Fibroblast of skin of left quadriceps (primary cell): ENCODE results near the gene TSPYL2.

ENCODE experiments used
- DNase-seq, 2 experiments: peaks; one replicate each; pipeline ENCODE4 v3.0.0-alpha.2; 2013; ENCODE audit warnings: low read depth in 2 of 2

The TSPYL2 gene

GRCh38 chrX:53125506-53125905 is 43.3 kb downstream of the TSPYL2 start:
- DNase-seq = no peak

DNA sequence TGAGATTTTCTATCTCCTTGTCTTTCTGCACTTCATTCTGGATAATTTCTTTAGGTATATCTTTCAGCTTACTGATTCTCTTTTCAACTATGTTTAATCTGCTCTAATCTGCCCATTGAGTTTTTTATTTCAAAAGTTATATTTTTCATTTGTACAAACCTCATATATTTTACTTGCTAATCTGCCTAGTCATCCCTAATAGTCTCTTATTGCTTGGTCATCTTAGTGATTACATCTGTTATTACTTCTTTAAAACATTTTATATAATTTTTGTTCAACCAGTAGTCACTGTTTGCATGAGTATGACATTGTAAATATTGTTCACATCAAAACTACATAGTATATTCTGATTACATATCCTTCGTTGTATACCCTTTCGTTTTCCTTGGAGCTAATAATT is 44.2 kb downstream of the TSPYL2 start:
- DNase-seq = no peak

GRCh38 chrX:53128097-53128749 is 46.1 kb downstream of the TSPYL2 start:
- DNase-seq = no peak

GRCh38 chrX:53133400-53133799 is 51.2 kb downstream of the TSPYL2 start:
- DNase-seq = no peak

DNA sequence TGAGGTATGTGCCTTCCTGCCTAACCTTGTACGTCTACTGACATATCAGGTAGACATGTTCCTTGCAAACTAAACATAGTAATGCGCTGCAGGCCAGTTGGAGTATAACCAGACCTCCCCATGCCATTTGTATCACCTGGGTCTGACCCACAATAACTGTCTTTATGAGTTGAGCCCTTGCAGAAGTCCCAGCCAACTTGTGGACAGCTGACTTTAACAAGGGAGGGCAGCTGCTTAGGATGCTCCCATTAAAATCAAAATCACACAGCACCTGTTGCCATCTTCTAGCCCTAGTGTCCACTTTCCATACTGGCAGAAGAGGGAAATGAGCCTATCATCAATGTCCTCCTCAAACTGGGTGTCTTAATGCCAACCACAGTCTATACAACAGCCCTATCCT is 53.4 kb downstream of the TSPYL2 start:
- no peak for DNase-seq
